GM18519 (cell line): ENCODE results near the gene GNA12.
"Not testable (repeated sequence)": the region's sequence is repeated elsewhere in the genome, so short reads cannot be mapped to it uniquely, and the experiment has no call there.

ENCODE experiments used
- ATAC-seq: cut with Tn5 transposase; IDR thresholded peaks from one replicate; pipeline ENCODE4 v1.9.1; 2021; ENCODE audit warnings: mild to moderate bottlenecking, moderate library complexity; ENCODE audit not compliant: unreplicated experiment, low FRiP score

Gene GNA12

GRCh38 chr7:2686101-2686500 is 158.0 kb downstream of the GNA12 start:
- no peak for ATAC-seq

- no peak for ATAC-seq
Measured at GRCh38 chr7:2684501-2684900, 159.6 kb downstream of the GNA12 start.

GRCh38 chr7:2681929-2682799 is 161.9 kb downstream of the GNA12 start:
- ATAC-seq = no peak

GRCh38 chr7:2680792-2681490 is 163.2 kb downstream of the GNA12 start:
- ATAC-seq = no peak

GRCh38 chr7:2680256-2680655 is 163.9 kb downstream of the GNA12 start:
- ATAC-seq = no peak

- not testable (repeated sequence) for ATAC-seq
Measured at GRCh38 chr7:2679135-2680127, 164.7 kb downstream of the GNA12 start.

GRCh38 chr7:2678454-2678853 is 165.7 kb downstream of the GNA12 start:
- ATAC-seq = not testable (repeated sequence)
